ENCODE results near the gene PHLDA2.

GRCh38 chr11:2923446-2924375 lies 5.5 kb downstream of the PHLDA2 start:
- TF ChIP-seq ZNF597 (CRISPR knock-in tag; IDR thresholded peaks at IDR 0.05) (no peak), CTCF (CRISPR knock-in tag; IDR thresholded peaks at IDR 0.05) (no peak), ZNF274 (CRISPR knock-in tag; IDR thresholded peaks at IDR 0.05) (no peak), ZGPAT (CRISPR knock-in tag; IDR thresholded peaks at IDR 0.05) (no peak), ZZZ3 (CRISPR knock-in tag; IDR thresholded peaks at IDR 0.05; ENCODE audit: borderline replicate concordance) (no peak), EZH2 (conservative IDR thresholded peaks at IDR 0.05; ENCODE audit: low read depth, low read length) (no peak), CREM (IDR thresholded peaks at IDR 0.05) (no peak), CREM (CRISPR knock-in tag; IDR thresholded peaks at IDR 0.05) (no peak), TP53 (CRISPR knock-in tag; conservative IDR thresholded peaks at IDR 0.05) (no peak), ZBTB7A (CRISPR knock-in tag; IDR thresholded peaks at IDR 0.05) (no peak)

Data from HepG2 (cell line).